MCF 10A (cell line): ENCODE measurements around the gene CCDC146. TPM values are rescaled to one million over a fixed set of nuclear protein-coding genes. Genes with fewer than 3 reads are reported as not detected.

Experiments
- BruUV-seq: library from RNA; stranded (reverse); fragments of 400-500 nt; replicated peaks from 2 replicates; lab custom pipeline; 2021; lab: Mats Ljungman, UMichigan
- CTCF ChIA-PET: fragments of 300-600 bp; sonication (Branson Sonifier 250); formaldehyde crosslinking; extraction: SDS; loops from one replicate; lab custom pipeline; 2021; ENCODE audit warnings: antibody characterized with exemption, inconsistent platforms; lab: Yijun Ruan, JAX
- POLR2A ChIA-PET: fragments of 300-600, 350-650 bp; sonication (Branson Sonifier 250); formaldehyde crosslinking; extraction: SDS; loops from one replicate; lab custom pipeline; 2020; ENCODE audit warnings: antibody characterized with exemption, inconsistent platforms; lab: Yijun Ruan, JAX
- DNase-seq: peaks from one replicate; pipeline ENCODE4 v3.0.0-alpha.2; 2018; ENCODE audit not compliant: unreplicated experiment
- H3K27ac Mint-ChIP-seq: one replicate; pipeline ENCODE4 v1.8.0; 2022; ENCODE audit warnings: mild to moderate bottlenecking, low read depth, mixed read lengths; ENCODE audit not compliant: unreplicated experiment
- H3K27me3 Mint-ChIP-seq: one replicate; pipeline ENCODE4 v1.8.0; 2022; ENCODE audit warnings: mixed read lengths; ENCODE audit not compliant: insufficient read depth, unreplicated experiment
- H3K36me3 Mint-ChIP-seq: one replicate; pipeline ENCODE4 v1.8.0; 2022; ENCODE audit warnings: mild to moderate bottlenecking, moderate library complexity, mixed read lengths; ENCODE audit not compliant: insufficient read depth, unreplicated experiment
- H3K4me1 Mint-ChIP-seq: one replicate; pipeline ENCODE4 v1.8.0; 2022; ENCODE audit warnings: mixed read lengths; ENCODE audit not compliant: insufficient read depth, unreplicated experiment
- H3K4me3 Mint-ChIP-seq: one replicate; pipeline ENCODE4 v1.8.0; 2022; ENCODE audit warnings: mild to moderate bottlenecking, moderate library complexity, mixed read lengths; ENCODE audit not compliant: unreplicated experiment
- H3K9me3 Mint-ChIP-seq: one replicate; pipeline ENCODE4 v1.8.0; 2022; ENCODE audit warnings: mixed read lengths; ENCODE audit not compliant: unreplicated experiment
- CTCF ChIP-seq: fragments of 200-600 bp; IDR thresholded peaks from one replicate; pipeline ENCODE4 v1.8.0; 2022; ENCODE audit warnings: antibody characterized with exemption, mild to moderate bottlenecking; ENCODE audit not compliant: unreplicated experiment
- intact Hi-C: fragments of 100-400 bp; cut with micrococcal nuclease; formaldehyde crosslinking; loops from 2 replicates; pipeline ENCODE4 v1.14.1; 2022
- total RNA-seq: library from RNA; stranded (reverse); gene quantifications from 2 replicates; pipeline ENCODE4 v1.2.3, GENCODE V29; 2022

Gene CCDC146
- total RNA-seq, 1 experiment from 2014 or later: 2.7 TPM

- CTCF ChIA-PET: no interaction called here
Observed at GRCh38 chr7:77188731-77189437, 66.5 kb downstream of the CCDC146 start.

GRCh38 chr7:77197141-77197540 lies 74.7 kb downstream of the CCDC146 start:
- no peak for DNase-seq
- TF ChIP-seq CTCF: no peak
- no peaks in the 10 kb centered on the region for H3K9me3 Mint-ChIP-seq
- H3K4me3 Mint-ChIP-seq: no peak overlapping the region
- intact Hi-C loops: no loop called here
- peaks cover 11% of the 10 kb centered on the region for H3K36me3 Mint-ChIP-seq
- no peaks in the 10 kb centered on the region for H3K27me3 Mint-ChIP-seq
- no peak overlapping the region for H3K27ac Mint-ChIP-seq
- POLR2A ChIA-PET: no interaction called here
- BruUV-seq: no TSS peak
- H3K4me1 Mint-ChIP-seq: no peaks in the 10 kb centered on the region
- CTCF ChIA-PET: interaction anchor here (0.6 kb wide), 1 partner anchor 20 kb away, joined by 3 read pairs; no protein-coding TSS in a partner anchor

More at GRCh38 chr7:77188731-77189437, 66.5 kb downstream of the CCDC146 start:
- Mint-ChIP-seq H3K36me3 (peaks cover 5% of the 10 kb centered on the region), H3K4me3 (no peak overlapping the region), H3K9me3 (no peaks in the 10 kb centered on the region), H3K4me1 (no peaks in the 10 kb centered on the region), H3K27me3 (no peaks in the 10 kb centered on the region), H3K27ac (no peak overlapping the region)
- no TSS peak for BruUV-seq
- no peak for TF ChIP-seq CTCF
- no peak for DNase-seq
- POLR2A ChIA-PET: no interaction called here
- intact Hi-C loops: no loop called here

GRCh38 chr7:77199013-77199966 lies 76.9 kb downstream of the CCDC146 start, which contains the start of gene FGL2:
Gene FGL2, minus strand, starts transcription at chr7:77199819. Its CDS starts 26 bp downstream, at chr7:77199793.
- ChIA-PET POLR2A (no interaction called here), CTCF (interaction anchor here (0.5 kb wide), 1 partner anchor 1076 kb away, joined by 3 read pairs; no protein-coding TSS in a partner anchor)
- intact Hi-C loops: no loop called here
- Mint-ChIP-seq H3K36me3 (peaks cover 6% of the 10 kb centered on the region), H3K9me3 (no peaks in the 10 kb centered on the region), H3K4me3 (no peak within 1 kb of the TSS), H3K27ac (no peak within 1 kb of the TSS), H3K27me3 (no peaks in the 10 kb centered on the region), H3K4me1 (no peaks in the 10 kb centered on the region)
- no peak for DNase-seq
- TF ChIP-seq CTCF: no peak
- BruUV-seq: no TSS peak

- no peak for TF ChIP-seq CTCF
- no peaks in the 10 kb centered on the region for H3K4me1 Mint-ChIP-seq
- H3K9me3 Mint-ChIP-seq: no peaks in the 10 kb centered on the region
- no TSS peak for BruUV-seq
- POLR2A ChIA-PET: no interaction called here
- H3K27me3 Mint-ChIP-seq: no peaks in the 10 kb centered on the region
- CTCF ChIA-PET: interaction anchor here (0.5 kb wide), 1 partner anchor 788 kb away, joined by 6 read pairs; no protein-coding TSS in a partner anchor
- no peak overlapping the region for H3K27ac Mint-ChIP-seq
- no peak overlapping the region for H3K4me3 Mint-ChIP-seq
- DNase-seq: no peak
- H3K36me3 Mint-ChIP-seq: peaks cover 6% of the 10 kb centered on the region
- intact Hi-C loops: no loop called here
Observed at GRCh38 chr7:77200542-77200941, 78.1 kb downstream of the CCDC146 start.
